HG03159 (cell line): ENCODE data around the gene GRM8.

Experiments
- ATAC-seq: cut with Tn5 transposase; IDR thresholded peaks from one replicate; pipeline ENCODE4 v1.9.1; 2021; ENCODE audit warnings: mild to moderate bottlenecking, moderate library complexity; ENCODE audit not compliant: unreplicated experiment

The GRM8 gene

DNA sequence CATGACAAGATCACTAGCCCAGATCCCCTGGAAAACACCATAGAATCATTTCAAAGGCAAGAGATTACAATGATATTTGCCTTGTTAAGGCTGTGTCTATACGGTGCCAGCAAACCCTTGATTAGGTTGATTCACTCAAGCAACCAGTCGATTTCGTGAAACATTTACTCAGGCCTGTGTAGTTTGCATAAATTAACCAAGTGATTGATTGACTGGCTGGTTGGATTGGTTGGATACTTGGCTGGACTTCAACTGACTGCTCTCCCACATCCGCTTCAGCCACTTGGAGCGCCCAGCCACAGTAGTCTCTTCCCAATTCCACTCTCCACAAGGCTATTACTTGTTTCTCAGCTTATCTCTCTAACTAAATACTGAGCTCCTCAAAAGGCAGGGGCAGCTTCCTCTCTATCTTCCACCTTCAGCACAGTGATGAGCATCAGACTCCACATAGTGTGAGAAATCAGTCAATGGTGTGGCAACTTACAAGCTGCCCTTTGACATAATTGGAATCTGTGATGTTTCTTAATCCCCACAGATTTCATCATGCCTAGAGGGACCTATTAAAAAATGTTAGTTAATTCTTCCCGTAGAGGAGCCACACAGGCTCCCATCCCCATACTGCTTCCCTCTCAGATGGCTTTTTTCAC lies 217.4 kb downstream of the GRM8 start:
- no peak for ATAC-seq

GRCh38 chr7:127034186-127034806 lies 218.4 kb downstream of the GRM8 start:
- no peak for ATAC-seq

DNA sequence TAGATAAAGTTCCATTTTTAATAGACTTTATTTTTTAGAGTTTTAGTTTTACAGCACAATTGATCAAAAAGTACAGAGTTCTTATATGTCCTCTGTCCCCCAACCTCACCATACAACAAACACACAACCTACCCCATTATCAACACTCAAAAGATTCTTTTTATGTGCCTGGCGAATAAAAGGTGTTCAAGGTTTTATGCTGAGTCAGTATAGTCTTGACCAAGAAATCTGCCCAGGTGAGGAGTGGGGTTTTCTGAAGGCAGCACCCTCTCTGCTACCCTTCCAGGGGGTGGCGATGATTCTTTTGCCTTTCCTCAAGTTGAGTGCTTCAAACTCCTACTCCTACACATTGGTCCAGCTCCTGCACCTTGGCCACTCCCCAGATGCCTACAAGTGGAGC lies 222.9 kb downstream of the GRM8 start:
- ATAC-seq: no peak

DNA sequence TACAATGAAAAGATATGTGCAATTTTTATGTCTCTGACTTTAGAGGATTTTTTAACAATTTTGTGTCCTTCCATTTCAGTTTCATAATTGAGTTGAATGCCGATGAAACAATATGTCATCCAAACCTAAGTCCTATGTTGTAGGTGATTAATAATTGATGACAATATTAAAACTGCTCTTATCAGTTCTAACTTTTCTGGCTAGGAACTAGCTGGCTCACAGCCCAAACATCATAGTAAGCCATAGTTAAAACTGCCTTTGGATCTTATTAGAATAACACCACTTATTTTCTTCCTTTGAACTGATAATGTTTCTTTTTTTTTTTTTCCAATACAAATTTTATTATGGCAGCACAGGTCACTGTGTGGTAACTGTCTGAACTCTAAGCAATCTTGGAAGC lies 230.9 kb downstream of the GRM8 start:
- no peak for ATAC-seq

DNA sequence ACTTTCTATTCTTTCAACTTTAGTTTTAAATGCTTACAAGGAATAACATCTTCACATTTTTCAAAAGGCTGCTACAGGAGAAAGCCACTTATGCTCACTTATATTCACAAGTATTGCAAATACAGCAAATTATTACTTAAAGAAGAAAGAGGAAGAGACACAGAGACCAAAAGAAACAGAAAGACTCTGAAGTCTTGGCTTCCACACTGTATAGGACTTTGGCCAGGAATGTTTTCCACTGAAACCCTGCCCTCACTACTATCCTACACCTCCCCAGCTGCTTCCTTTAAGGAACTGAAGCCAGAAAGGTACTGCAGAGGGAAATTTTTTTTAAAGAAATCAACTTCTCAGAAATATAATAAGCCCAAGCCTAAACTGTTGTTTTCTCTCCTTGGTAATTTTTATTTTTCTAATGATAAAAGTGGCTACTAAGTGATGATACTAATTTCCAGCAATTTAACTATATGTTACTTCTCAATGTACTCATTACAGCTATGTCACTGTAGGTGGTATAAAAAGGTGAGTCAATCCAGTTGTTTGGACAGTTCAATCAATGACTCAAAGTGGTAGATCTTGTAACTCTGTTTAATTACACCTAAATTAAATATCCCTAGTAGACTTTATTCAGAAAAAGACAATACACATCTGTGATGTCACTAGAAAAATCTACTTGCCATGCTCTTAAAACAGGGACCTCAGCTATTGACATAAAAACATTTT lies 231.6 kb downstream of the GRM8 start:
- ATAC-seq: no peak

DNA sequence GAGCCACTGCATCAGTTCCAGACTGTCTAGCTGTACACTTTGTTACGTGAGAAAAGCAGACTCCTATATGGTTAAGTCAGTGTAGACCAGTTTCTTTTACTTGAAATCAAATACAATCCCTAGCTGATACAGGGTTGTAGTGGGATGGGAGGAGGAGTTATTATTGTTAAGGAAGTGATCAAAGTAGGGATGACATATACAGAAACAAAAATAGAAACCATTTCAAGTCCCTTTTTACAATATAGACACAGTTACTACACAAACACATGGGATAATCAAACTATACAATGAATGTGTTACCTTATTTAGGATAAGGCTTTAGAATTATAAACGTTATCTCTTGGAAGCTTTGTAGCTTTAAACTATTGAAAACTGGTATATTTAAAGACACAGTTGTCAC lies 233.9 kb downstream of the GRM8 start:
- no peak for ATAC-seq

DNA sequence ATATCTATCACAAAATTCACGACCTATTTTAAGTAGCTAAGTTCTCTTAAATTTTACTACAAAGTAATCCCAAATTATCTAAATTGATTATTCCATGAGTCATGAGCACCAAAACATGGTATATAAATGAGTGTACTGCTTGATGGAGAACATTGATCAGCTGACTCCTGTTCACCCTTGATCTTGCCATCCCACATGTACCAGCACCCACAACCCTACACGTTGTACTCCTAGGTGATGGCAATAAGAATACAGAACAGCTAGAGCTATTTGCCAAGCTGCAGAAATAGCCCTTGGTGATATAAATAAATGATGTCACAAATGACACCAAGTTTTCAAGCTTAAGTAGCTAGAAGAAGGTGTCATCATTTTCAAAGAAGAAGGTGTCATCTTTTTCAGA lies 235.5 kb downstream of the GRM8 start:
- ATAC-seq: no peak

DNA sequence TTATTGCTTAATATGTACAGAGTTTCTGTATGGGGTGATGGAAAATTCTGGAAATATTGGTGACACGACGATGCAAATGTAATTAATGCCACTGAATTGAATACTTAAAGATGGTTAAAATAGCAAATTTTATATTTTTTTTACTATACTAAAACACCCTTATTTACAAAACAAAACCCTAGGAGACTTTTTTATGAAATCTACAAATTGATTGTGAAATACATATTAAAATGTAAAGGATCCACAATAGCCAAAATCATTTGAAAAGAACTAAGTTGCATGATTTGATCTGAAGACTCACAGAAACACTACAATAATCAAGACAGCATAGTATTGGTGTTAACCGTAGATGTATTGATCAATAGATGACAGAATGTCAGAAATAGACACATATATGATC lies 252.0 kb downstream of the GRM8 start:
- no peak for ATAC-seq

DNA sequence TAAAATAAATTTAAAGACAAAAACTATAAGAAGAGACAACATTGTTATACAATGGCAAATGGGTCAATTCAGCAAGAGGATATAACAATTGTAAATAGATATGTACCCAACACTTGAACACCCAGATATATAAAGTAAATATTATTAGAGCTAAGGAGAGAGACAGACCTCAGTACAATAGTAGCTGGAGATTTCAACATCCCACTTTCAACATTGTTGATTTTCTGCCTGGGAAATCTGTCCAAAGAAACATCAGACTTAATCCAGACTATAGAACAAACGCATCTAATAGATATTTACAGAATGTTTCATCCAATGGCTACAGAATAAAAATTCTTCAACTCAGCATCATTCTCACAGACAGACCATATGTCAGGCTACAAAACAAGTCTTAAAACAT lies 256.1 kb downstream of the GRM8 start:
- ATAC-seq: no peak

DNA sequence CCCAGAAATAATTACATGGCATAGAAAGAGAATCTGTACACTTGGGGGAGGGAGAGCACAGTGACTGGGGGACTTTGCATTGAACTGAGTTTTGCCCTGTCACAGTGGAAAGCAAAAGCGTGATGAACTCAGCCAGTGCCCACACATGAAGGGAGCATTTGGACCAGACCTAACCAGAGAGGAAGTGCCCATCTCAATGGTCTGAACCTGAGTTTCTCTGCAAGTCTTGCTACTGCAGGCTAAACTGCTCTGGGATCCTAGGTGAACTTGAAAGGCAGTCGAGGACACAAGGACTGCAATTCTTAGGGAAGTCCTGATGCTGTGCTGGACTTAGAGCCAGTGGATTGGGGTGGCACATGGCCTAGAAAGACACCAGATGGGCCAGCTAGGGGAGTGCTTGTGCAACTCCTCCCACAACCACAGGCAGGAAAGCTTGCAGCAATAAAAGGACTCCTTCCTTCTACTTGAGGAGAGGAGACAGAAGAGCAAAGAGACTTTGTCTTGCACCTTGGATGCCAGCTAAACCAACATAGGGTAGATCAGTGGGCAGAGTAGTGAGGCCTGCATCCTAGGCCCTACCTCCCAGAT lies 259.0 kb downstream of the GRM8 start:
- no peak for ATAC-seq

DNA sequence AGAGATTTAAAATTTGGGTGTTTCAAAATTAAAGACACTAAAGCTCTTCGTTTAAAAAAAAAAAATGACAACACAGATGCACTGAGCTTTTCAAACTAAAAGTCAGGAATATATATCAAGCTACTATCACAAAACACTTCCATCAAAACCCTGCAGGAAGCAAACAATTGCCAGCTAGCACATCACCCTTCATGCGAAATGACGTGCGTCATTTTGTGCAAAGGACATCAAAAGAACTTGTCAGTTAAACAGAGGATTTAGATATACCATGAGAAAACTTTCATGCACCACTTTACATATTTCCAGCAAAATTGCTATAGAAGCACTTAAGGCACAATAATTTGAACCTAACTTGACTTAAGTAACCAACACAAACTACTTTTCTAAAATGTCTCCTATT lies 264.7 kb downstream of the GRM8 start:
- ATAC-seq: no peak

DNA sequence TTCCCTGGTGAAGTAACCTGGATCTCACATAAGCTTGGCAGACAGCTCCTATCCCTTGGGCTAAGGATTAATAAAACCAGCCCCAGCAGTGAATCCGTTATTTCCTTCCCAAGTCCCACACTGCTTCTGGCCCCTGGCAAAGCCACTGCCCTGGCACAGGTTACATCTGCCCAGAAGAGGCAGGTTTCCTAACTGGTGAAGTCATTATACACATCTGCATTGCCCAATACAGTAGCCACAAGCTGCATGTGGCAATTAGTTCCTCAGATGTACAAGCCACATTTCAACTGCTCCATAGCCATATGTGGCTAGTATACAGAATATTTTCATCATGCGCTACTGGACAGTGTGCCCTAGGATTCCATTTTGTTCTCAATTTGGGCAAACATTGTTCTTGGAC lies 273.0 kb downstream of the GRM8 start:
- no peak for ATAC-seq

DNA sequence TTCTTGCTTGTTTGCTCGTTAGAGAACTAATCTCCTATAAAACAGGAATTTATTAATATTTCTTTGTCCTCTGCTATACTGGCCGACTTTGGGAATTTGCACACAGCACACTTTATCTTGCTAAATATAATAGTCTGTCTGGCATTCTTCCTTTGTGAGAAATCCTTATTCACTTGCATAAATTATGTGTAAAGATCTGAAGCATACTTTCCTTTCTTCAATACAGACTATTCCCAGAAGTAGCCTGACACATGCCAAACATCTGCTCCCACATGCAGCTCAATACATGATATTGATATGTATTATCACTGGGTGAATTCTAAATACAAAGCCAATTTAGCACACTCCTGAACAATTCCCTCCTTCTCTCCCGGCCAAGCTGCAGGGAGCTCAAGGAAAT lies 273.9 kb downstream of the GRM8 start:
- no peak for ATAC-seq

DNA sequence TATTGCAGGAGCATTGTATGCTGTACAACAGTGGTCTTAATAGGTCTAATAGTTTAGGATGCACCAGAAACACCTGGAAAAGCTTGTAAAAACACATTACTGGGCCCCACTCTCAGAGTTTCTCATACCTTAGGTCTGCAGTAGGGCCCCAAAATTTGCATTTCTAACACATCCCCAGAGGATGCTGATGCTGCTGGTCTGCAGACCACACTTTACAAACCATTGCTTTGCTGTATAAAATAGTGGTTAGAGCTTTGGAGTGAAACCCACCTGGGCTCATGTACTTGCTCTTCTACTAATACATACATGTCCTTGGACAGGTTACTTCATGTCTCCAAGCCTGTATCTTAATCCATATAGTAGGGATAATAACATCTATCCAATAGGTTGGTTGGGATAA lies 279.7 kb downstream of the GRM8 start:
- ATAC-seq: no peak

GRCh38 chr7:126972571-126972970 lies 280.2 kb downstream of the GRM8 start:
- ATAC-seq: no peak

GRCh38 chr7:126959649-126960048 lies 293.1 kb downstream of the GRM8 start:
- ATAC-seq: no peak

DNA sequence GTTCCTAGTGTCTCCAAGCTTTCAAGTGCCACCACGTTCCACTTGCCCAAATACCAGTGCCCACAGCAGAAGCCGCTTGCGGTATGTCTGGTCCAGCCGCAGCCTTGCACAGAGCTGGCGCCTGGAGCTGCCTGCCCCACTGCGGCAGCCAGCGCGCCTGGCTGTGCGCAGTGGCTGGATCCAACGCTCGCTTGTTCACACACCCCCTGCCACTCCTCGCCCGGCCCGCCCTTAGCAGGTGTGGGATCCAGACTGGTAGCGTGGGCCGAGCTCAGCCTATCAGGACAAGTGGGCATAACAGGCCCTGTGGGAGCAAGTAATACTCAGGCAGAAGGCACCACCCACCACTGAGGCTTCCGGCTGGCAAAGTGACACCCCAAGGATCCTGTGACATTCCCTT lies 294.4 kb downstream of the GRM8 start:
- no peak for ATAC-seq

- no peak for ATAC-seq
These were observed 295.3 kb downstream of the GRM8 start for GRCh38 chr7:126957443-126957842.

GRCh38 chr7:126953461-126953860 lies 299.3 kb downstream of the GRM8 start:
- no peak for ATAC-seq

GRCh38 chr7:126948664-126949063 lies 304.1 kb downstream of the GRM8 start:
- peak; percentile 69 for ATAC-seq

DNA sequence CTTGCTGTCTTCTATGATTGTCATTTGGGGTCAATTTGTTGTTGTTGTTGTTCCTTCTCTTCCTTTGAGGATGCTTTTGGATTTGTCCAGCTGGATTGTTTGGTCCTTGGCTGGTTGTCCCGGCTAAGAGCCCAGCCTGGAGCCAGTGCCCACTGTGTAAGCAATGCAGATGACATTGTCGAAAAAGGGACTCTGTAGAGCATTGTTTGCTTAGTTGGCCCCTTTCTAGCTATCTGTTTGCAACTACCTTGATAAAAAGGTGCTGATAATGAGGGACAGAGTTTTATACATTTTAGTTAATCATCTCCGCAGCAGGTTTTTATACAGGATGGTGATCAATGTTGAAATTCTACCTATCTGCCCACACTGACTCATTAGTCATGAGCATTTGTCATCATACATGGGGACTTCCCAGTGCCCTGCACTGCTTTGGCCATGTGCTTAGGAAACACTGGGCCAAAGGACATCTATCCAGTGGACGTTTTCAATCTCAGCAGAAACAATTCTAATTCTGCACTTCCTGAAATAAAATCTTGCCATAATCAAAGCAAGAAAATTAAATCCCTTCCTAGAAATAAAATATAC lies 311.9 kb downstream of the GRM8 start:
- no peak for ATAC-seq

- no peak for ATAC-seq
These were observed 315.6 kb downstream of the GRM8 start for GRCh38 chr7:126937171-126937570.
